ENCODE data around the gene IQSEC1. TPM values are rescaled to one million over a fixed set of nuclear protein-coding genes. Genes with fewer than 3 reads are reported as not detected.

IQSEC1 gene
- total RNA-seq, 1 donor from 2014 or later: 37.2 TPM

DNA sequence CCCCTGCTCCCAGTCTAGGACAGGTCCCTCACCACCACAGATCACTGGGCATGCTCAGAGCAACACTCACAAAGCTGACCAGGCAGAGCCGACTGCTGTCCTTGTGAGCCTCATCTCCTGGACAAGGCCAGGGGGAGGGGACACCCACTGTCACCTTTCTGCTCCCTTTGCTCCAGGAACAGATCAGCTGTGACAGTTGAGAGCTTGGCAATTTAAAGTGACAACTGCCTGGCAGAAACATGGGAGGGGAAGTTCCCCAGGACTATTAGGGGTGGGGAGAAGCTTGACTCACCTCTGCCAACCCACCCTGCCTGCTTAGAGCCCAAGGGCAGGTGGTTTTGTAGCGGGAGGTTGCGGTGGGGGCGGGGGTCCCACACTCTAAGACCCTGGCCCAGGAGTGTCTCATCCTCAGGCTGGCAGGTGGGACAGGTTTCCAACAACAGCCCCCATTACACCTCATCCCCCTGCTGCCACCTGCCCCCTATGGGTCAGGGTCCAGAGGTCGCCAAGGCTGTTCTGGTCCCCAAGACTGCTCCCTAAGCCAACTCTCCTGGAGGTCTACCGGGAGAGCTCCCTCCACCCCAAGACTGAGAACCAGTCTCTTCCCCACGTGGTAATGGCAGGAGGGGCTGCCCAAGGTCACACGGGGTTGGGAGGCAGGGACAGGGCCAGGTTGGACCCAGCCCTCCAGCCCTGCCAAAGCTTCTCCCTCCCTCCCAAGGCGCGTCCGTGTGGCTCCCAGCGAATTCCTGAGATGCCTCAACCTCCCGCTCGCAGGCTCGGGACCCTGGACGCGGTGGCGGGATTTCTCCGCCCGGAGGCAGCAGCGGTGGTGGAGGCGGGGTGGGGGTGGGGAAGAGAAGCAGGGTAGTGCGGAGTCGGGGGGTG lies 80.4 kb downstream of the IQSEC1 start:
- TF ChIP-seq, protein P1, sequence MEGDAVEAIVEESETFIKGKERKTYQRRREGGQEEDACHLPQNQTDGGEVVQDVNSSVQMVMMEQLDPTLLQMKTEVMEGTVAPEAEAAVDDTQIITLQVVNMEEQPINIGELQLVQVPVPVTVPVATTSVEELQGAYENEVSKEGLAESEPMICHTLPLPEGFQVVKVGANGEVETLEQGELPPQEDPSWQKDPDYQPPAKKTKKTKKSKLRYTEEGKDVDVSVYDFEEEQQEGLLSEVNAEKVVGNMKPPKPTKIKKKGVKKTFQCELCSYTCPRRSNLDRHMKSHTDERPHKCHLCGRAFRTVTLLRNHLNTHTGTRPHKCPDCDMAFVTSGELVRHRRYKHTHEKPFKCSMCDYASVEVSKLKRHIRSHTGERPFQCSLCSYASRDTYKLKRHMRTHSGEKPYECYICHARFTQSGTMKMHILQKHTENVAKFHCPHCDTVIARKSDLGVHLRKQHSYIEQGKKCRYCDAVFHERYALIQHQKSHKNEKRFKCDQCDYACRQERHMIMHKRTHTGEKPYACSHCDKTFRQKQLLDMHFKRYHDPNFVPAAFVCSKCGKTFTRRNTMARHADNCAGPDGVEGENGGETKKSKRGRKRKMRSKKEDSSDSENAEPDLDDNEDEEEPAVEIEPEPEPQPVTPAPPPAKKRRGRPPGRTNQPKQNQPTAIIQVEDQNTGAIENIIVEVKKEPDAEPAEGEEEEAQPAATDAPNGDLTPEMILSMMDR (IDR thresholded peaks at IDR 0.05): peak; percentile 30
- Mint-ChIP-seq H3K9me3 (ENCODE audit: low read depth) (no peaks in the 10 kb centered on the region), H3K27ac (ENCODE audit: unreplicated experiment) (no peak overlapping the region), H3K27me3 (ENCODE audit: low read depth) (no peaks in the 10 kb centered on the region), H3K4me3 (ENCODE audit: unreplicated experiment) (peak overlapping the region; percentile 64), H3K4me1 (ENCODE audit: low read depth) (peaks cover 27% of the 10 kb centered on the region), H3K36me3 (ENCODE audit: low read depth) (no peaks in the 10 kb centered on the region)
- DNase-seq (ENCODE audit: low spot score): no peak

DNA sequence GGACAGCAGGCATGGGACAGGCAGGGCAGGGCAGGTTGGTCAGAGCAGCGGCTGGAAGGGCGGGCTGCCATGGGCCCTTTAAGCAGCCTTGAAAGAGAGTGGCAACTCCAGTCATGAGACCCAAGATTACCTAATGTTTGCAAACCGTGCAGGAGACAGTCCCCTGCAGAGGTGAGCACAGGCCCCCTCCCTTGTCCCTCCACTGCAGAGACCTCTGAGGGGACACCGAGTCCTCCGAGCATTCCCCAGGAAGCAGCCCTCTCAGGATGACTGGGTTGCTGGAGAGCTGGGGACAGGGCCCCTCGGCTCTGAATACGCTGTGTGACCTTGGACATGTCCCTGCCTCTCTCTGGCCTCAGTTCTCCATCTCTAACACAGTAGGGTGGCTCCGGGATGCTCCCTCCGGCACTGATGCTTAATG lies 81.4 kb downstream of the IQSEC1 start:
- H3K27me3 Mint-ChIP-seq (ENCODE audit: low read depth): no peaks in the 10 kb centered on the region
- no peak for DNase-seq (ENCODE audit: low spot score)
- H3K36me3 Mint-ChIP-seq (ENCODE audit: low read depth): no peaks in the 10 kb centered on the region
- H3K4me3 Mint-ChIP-seq (ENCODE audit: unreplicated experiment): no peak overlapping the region
- peaks cover 6% of the 10 kb centered on the region for H3K9me3 Mint-ChIP-seq (ENCODE audit: low read depth)
- TF ChIP-seq, protein P1 (IDR thresholded peaks at IDR 0.05): no peak
- peaks cover 27% of the 10 kb centered on the region for H3K4me1 Mint-ChIP-seq (ENCODE audit: low read depth)
- H3K27ac Mint-ChIP-seq (ENCODE audit: unreplicated experiment): peak overlapping the region; percentile 69

DNA sequence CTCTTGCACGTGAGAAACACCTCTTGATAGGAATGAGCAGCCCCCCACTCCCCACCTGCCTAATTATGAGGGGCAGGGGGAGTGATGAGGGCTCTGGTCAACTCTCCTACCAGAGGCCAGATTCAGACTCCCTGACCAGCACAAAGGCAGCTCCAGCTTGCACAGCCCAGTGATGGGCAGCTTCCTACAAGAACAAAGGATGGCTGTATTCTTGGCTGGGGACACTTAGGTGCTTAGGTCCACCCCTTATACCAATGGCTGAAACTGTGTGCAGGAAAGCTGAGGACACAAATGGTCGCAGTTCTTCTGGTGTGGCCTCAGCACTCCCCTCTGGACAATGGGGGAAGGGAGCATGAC lies 81.8 kb downstream of the IQSEC1 start:
- H3K9me3 Mint-ChIP-seq (ENCODE audit: low read depth): peaks cover 6% of the 10 kb centered on the region
- peaks cover 25% of the 10 kb centered on the region for H3K4me1 Mint-ChIP-seq (ENCODE audit: low read depth)
- no peak for DNase-seq (ENCODE audit: low spot score)
- no peak overlapping the region for H3K4me3 Mint-ChIP-seq (ENCODE audit: unreplicated experiment)
- peak overlapping the region; percentile 87 for H3K27ac Mint-ChIP-seq (ENCODE audit: unreplicated experiment)
- H3K27me3 Mint-ChIP-seq (ENCODE audit: low read depth): no peaks in the 10 kb centered on the region
- TF ChIP-seq, protein P1 (IDR thresholded peaks at IDR 0.05): no peak
- H3K36me3 Mint-ChIP-seq (ENCODE audit: low read depth): no peaks in the 10 kb centered on the region

DNA sequence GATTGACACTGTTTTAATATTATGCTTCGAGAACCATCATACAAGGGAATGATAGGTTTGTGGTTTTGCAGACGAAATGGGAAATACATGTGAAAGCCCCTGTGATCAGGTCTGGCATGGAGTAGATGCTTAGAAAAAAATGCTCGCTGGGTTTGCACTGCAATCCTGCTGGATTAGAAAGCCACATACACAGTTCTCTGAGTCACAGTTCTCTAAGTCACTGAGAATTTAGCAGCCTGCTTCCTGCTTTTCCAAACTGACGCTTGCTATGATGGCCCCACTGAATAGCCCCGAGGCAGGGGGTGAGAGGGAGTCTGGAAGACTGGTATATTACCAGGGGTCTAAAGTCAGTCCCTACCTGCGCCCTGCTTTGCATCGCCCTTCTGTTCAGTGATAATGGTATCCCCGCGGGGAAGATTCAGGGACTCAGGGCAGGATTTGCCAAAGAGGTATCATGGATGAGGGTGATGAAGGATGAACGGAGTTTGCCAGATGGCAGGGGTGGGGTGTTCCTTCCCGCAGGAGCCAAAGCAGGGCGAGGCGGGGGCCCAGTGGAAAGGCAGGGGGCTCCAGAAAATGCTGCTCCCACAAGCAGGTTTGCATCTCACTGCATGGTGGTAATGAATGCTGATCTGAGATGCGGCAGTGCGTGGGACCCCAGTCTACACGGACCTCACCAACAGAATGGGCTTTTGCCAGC lies 82.3 kb downstream of the IQSEC1 start:
- DNase-seq (ENCODE audit: low spot score): no peak
- Mint-ChIP-seq H3K4me1 (ENCODE audit: low read depth) (peaks cover 21% of the 10 kb centered on the region), H3K27me3 (ENCODE audit: low read depth) (no peaks in the 10 kb centered on the region), H3K9me3 (ENCODE audit: low read depth) (peaks cover 6% of the 10 kb centered on the region), H3K4me3 (ENCODE audit: unreplicated experiment) (peak overlapping the region; percentile 41), H3K36me3 (ENCODE audit: low read depth) (no peaks in the 10 kb centered on the region), H3K27ac (ENCODE audit: unreplicated experiment) (peak overlapping the region; percentile 87)
- TF ChIP-seq, protein P1 (IDR thresholded peaks at IDR 0.05): no peak

DNA sequence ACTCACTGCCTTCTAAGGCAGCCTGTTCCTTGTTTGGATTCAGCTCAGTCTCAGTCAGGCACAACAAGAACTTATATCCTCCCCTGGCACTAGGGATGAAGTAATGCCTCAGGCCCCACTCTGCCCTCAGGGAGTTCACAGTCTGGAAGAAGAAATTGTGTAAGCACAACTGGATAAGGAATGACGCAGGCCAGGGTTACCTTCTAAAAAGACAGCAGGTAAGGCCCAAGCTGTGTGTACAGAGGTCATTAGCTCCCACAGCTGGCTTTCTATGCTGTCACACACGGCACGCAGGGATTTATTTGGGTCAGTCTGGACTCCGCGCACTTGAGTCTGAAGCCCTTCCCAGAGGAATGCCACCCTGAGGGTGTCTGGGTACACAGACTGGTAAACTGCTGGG lies 82.9 kb downstream of the IQSEC1 start:
- Mint-ChIP-seq H3K27me3 (ENCODE audit: low read depth) (no peaks in the 10 kb centered on the region), H3K9me3 (ENCODE audit: low read depth) (peaks cover 6% of the 10 kb centered on the region), H3K36me3 (ENCODE audit: low read depth) (no peaks in the 10 kb centered on the region), H3K27ac (ENCODE audit: unreplicated experiment) (peak overlapping the region; percentile 87), H3K4me3 (ENCODE audit: unreplicated experiment) (no peak overlapping the region), H3K4me1 (ENCODE audit: low read depth) (peaks cover 21% of the 10 kb centered on the region)
- TF ChIP-seq, protein P1 (IDR thresholded peaks at IDR 0.05): no peak
- no peak for DNase-seq (ENCODE audit: low spot score)
